LNCaP clone FGC (cell line): Measurements from ENCODE around the gene IGF1.

Source experiments
- DNase-seq: peaks from one replicate; pipeline ENCODE4 v3.0.0-alpha.2; 2011; ENCODE audit warnings: low read depth
- H3K4me3 ChIP-seq: 2 replicates; pipeline ENCODE4 v1.5.1; 2011; ENCODE audit warnings: mild to moderate bottlenecking, low read depth, low read length, control low read depth
- CTCF ChIP-seq: IDR thresholded peaks from 2 replicates; pipeline ENCODE4 v1.5.1; 2012; ENCODE audit warnings: mild to moderate bottlenecking; ENCODE audit not compliant: control insufficient read depth, insufficient read depth; ENCODE audit errors: extremely low read depth

The IGF1 gene

GRCh38 chr12:102514696-102515095 lies 34.3 kb upstream of the IGF1 start:
- no peak for TF ChIP-seq CTCF
- DNase-seq = no peak
- H3K4me3 ChIP-seq = no peak overlapping the region

- TF ChIP-seq CTCF = no peak
- no peak overlapping the region for H3K4me3 ChIP-seq
- DNase-seq = no peak
These were observed 33.4 kb upstream of the IGF1 start for GRCh38 chr12:102513739-102514138.

- no peak overlapping the region for H3K4me3 ChIP-seq
- TF ChIP-seq CTCF = no peak
- no peak for DNase-seq
These were observed 32.9 kb upstream of the IGF1 start for GRCh38 chr12:102513272-102513671.

GRCh38 chr12:102512523-102512922 lies 32.2 kb upstream of the IGF1 start:
- no peak for DNase-seq
- no peak for TF ChIP-seq CTCF
- H3K4me3 ChIP-seq = no peak overlapping the region

GRCh38 chr12:102511575-102511974 lies 31.2 kb upstream of the IGF1 start:
- H3K4me3 ChIP-seq = no peak overlapping the region
- no peak for DNase-seq
- no peak for TF ChIP-seq CTCF

- no peak for DNase-seq
- no peak overlapping the region for H3K4me3 ChIP-seq
- TF ChIP-seq CTCF = no peak
These were observed 30.1 kb upstream of the IGF1 start for GRCh38 chr12:102510463-102510862.

GRCh38 chr12:102510031-102510430 lies 29.7 kb upstream of the IGF1 start:
- no peak for TF ChIP-seq CTCF
- DNase-seq = no peak
- no peak overlapping the region for H3K4me3 ChIP-seq
